Adrenal gland (tissue), 12 donors: Measurements from ENCODE around the gene LMO7. TPM values are rescaled to one million over a fixed set of nuclear protein-coding genes. Genes with fewer than 3 reads are reported as not detected.
"Not testable (repeated sequence)": the region's sequence is repeated elsewhere in the genome, so short reads cannot be mapped to it uniquely, and the experiment has no call there.

Experiments
- DNase-seq, 7 donors: peaks; one replicate each; pipeline ENCODE4 v3.0.0-alpha.2; 2019 to 2020
- H3K27ac ChIP-seq, 5 donors: fragments of 200-600 bp; sonication (generic) in 4 of 5; 1 replicate in 3 of 5; 2 replicates in 2 of 5; pipeline versions ENCODE4 v1.5.1 to v1.8.0; 2016 to 2020; ENCODE audit warnings: mild to moderate bottlenecking in 1 of 5
- H3K27me3 ChIP-seq: fragments of 200-600 bp; 2 replicates; pipeline ENCODE4 v1.8.0; 2021
- H3K36me3 ChIP-seq, 2 donors: fragments of 200-600 bp; replicated peaks in 1 of 2; 1 replicate in 1 of 2; 2 replicates in 1 of 2; pipeline versions ENCODE4 v1.5.1 to v1.8.0; 2018 to 2022
- H3K4me1 ChIP-seq, 2 donors: fragments of 200-600 bp; replicated peaks in 1 of 2; 1 replicate in 1 of 2; 2 replicates in 1 of 2; pipeline versions ENCODE4 v1.5.1 to v1.8.0; 2018 to 2021
- H3K4me3 ChIP-seq, 4 donors: fragments of 200-600 bp; sonication (generic) in 3 of 4; one replicate each; pipeline ENCODE4 v1.5.1; 2016 to 2018
- H3K9me3 ChIP-seq, 3 donors: fragments of 200-600 bp; sonication (generic) in 1 of 3; replicated peaks in 1 of 3; 1 replicate in 2 of 3; 2 replicates in 1 of 3; pipeline versions ENCODE4 v1.5.1 to v1.8.0; 2016 to 2021
- CTCF ChIP-seq, 6 experiments: fragments of 450-650 bp in 4 of 6; fragments of 200-600 bp in 2 of 6; sonication (generic) in 1 of 6; IDR thresholded peaks; 1 replicate in 5 of 6; 2 replicates in 1 of 6; pipeline versions ENCODE4 v1.5.1 to v1.8.0; 2016 to 2021; ENCODE audit warnings: antibody characterized with exemption in 6 of 6, mild to moderate bottlenecking in 2 of 6, moderate library complexity in 1 of 6
- POLR2A ChIP-seq, 2 donors: fragments of 450-650 bp; IDR thresholded peaks; one replicate each; pipeline ENCODE4 v1.6.1; 2017; ENCODE audit warnings: antibody characterized with exemption in 2 of 2, mild to moderate bottlenecking in 2 of 2, moderate library complexity in 1 of 2
- WGBS, 4 donors: extraction: QIAGEN DNeasy Blood & Tissue Kit in 2 of 4; methylation state at CpG; one replicate each; pipeline versions ENCODE4 v1.1.5 to v1.1.7; 2013 to 2017; 5-methylcytosine and 5-hydroxymethylcytosine counted together
- intact Hi-C, 2 donors: fragments of 100-400 bp; cut with DNase I; formaldehyde crosslinking; loops; one replicate each; pipeline versions ENCODE4 v1.14.1 to v1.15.0; 2022 to 2023
- polyA plus RNA-seq, 3 donors: library from polyadenylated mRNA; stranded (reverse); fragments of 200-250 nt in 2 of 3; fragments of 350-450 nt in 1 of 3; fragmentation: Illumina TruSeq in 1 of 3; extraction: RNeasy Lipid Tissue Mini Kit (QIAGEN cat#74804) in 1 of 3; gene quantifications; one replicate each; pipeline ENCODE4 v1.2.3, GENCODE V29; 2013 to 2014
- total RNA-seq, 9 donors: library from RNA; depleted of rRNA in 4 of 9; stranded (reverse); fragments of >200 nt in 4 of 9; fragments of 120-200 nt in 1 of 9; fragmentation: NEBNext Ultra II Directional in 1 of 9; extraction: Animal tissue kit (Norgen Biotek cat#: 25700) in 1 of 9; gene quantifications; one replicate each; pipeline versions ENCODE4 v1.1.0 to v1.2.4, GENCODE V29; 2013 to 2023
- donor health status: healthy with polysubstance abuse.
- donor health status: Bipolar disorder and iron deficiency.
- donor health status: DM: yes; HTN: yes; CAD: no.
- donor health status: DM: no; HTN: no; CAD: no.
- donor health status: DM: no; HTN: no; CAD: no.
- donor health status: DM: yes; HTN: yes; CAD: no.

LMO7 gene
- total and polyA plus RNA-seq, 12 donors, result 7.4 to 39.7 (median 11.4) TPM

GRCh38 chr13:75788481-75788981, 152.4 kb downstream of the LMO7 start:
- H3K27me3 ChIP-seq, result no peaks in the 10 kb centered on the region
- H3K9me3 ChIP-seq, result no peaks in the 10 kb centered on the region
- H3K4me1 ChIP-seq, result peaks cover 7 to 15% of the 10 kb centered on the region in 2 donors
- WGBS, 4 donors, result 48 to 79% (median 69%) methylated on average over 3 of the region's 3 CpGs
- no peak overlapping the region for H3K27ac ChIP-seq
- TF ChIP-seq CTCF (IDR thresholded peaks at IDR 0.05), result no peak
- no peak for TF ChIP-seq POLR2A (IDR thresholded peaks at IDR 0.05)
- no peak overlapping the region for H3K4me3 ChIP-seq
- H3K36me3 ChIP-seq, result no peaks in the 10 kb centered on the region
- peak in 1 of 7 donors; percentile 20 for DNase-seq
- intact Hi-C loops, result no loop called here

DNA sequence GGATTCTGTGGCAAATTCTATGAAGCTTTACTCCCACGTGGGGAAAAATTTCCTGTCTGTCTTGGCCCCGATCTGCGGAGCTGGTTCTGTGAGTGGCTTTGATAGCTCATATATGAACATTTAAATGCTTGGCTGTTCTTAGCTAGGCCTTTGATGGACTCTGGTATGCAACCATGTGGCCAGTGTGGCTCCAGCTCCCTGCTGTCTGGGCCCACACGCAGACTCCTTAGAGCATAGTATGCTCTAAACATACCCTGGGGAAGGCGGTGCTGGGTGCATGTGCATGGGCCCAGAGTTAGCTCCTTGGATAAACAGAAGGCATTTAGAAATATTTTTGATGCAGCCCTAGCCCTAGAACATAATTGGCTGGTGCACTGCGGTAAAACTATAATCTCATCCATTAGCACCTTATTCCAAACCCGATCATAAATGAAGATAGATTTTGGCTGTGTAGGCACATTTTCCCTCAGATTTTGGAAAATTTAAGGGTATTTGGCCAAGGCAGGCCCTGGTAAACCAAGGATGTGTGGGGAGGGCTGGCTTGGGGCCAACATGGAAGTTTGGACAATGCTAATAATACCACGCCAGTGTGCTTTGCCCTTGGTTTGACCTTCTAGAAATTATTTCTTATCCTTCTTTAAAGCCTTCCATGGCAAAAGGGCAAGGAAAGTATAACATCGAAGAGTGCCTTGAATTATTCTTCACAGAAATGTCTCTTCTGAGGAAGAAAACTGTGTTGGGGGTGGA, 153.5 kb downstream of the LMO7 start:
- Histone ChIP-seq H3K27ac (no peak overlapping the region), H3K36me3 (no peaks in the 10 kb centered on the region), H3K9me3 (no peaks in the 10 kb centered on the region), H3K27me3 (no peaks in the 10 kb centered on the region), H3K4me3 (no peak overlapping the region), H3K4me1 (peaks cover 0 to 4% of the 10 kb centered on the region in 2 donors)
- WGBS, 4 donors, result 69 to 81% (median 75%) methylated on average over 8 to 9 of the region's 9 CpGs
- TF ChIP-seq CTCF (IDR thresholded peaks at IDR 0.05) (no peak), POLR2A (IDR thresholded peaks at IDR 0.05) (no peak)
- intact Hi-C loops, result no loop called here
- DNase-seq, result no peak

- no peak for DNase-seq
- Histone ChIP-seq H3K4me1 (no peaks in the 10 kb centered on the region), H3K9me3 (no peaks in the 10 kb centered on the region), H3K27me3 (no peaks in the 10 kb centered on the region), H3K27ac (no peak overlapping the region), H3K4me3 (no peak overlapping the region), H3K36me3 (no peaks in the 10 kb centered on the region)
- intact Hi-C loops, result no loop called here
- no peak for TF ChIP-seq CTCF (IDR thresholded peaks at IDR 0.05)
- TF ChIP-seq POLR2A (IDR thresholded peaks at IDR 0.05), result no peak
- WGBS, 4 donors, result 94 to 100% (median 98%) methylated on average over 4 of the region's 4 CpGs
Observed at GRCh38 chr13:75790198-75790970, 154.3 kb downstream of the LMO7 start.

DNA sequence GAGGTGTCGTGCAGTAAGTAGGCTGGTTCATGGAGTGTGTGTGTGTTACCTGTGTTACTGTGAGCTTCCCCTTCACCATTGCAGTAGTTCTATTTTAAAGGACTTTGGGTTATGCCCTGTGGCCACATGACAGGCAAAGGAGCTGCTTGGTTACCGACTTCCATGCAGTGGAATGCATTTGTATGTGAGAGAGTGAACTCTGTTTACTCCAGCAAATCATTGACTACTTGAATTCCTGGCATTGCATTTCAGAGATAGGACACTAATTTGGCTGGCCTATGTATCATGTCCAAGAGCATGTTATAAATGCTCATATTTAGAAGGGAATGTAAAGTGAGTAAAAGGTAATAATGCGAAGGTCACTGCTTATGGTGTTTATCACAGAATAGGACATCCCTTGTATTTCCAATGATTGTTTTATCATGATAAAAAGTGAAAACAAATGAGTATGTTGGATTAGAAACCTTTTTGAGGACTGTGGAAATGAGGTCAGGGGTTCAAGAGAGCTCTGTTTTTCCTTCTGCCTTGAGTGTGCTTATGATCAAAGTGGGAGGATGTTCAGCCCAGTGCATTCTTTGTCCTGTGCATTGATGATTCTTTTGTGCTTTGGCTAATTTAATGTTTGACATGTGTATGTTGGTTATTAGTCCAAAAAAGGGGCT, 156.5 kb downstream of the LMO7 start:
- H3K4me3 ChIP-seq, result no peak overlapping the region
- H3K4me1 ChIP-seq, result no peaks in the 10 kb centered on the region
- TF ChIP-seq CTCF (IDR thresholded peaks at IDR 0.05) (no peak), POLR2A (IDR thresholded peaks at IDR 0.05) (no peak)
- H3K27ac ChIP-seq, result no peak overlapping the region
- intact Hi-C loops, result no loop called here
- no peaks in the 10 kb centered on the region for H3K36me3 ChIP-seq
- 86 to 91% (median 88%) methylated on average over 3 of the region's 3 CpGs for WGBS, 4 donors
- no peaks in the 10 kb centered on the region for H3K9me3 ChIP-seq
- no peak for DNase-seq
- H3K27me3 ChIP-seq, result no peaks in the 10 kb centered on the region

DNA sequence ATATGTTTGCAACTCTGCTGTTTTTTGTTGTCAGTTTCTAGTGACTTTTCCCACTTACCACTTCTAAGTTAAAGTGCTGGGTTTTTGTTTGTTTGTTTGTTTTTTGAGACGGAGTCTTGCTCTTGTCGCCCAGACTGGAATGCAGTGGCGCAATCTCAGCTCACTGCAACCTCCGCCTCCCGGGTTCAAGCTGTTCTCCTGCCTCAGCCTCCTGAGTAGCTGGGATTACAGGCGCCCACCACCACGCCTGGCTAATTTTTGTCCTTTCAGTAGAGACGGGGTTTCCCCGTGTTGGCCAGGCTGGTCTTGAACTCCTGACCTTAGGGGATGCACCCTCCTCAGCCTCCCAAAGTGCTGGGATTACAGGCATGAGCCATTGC, 157.0 kb downstream of the LMO7 start:
- H3K27ac ChIP-seq, H3K36me3 ChIP-seq, H3K4me1 ChIP-seq, intact Hi-C loops, H3K27me3 ChIP-seq, H3K4me3 ChIP-seq, H3K9me3 ChIP-seq, DNase-seq: not testable (repeated sequence)
- 91 to 96% (median 91%) methylated on average over 9 of the region's 9 CpGs for WGBS, 4 donors
